Panc1 (cell line): Measurements from ENCODE around the gene PRDM5.

ENCODE experiments used
- CTCF ChIP-seq: fragments of 450-650 bp; IDR thresholded peaks from 2 replicates; pipeline ENCODE4 v1.5.1; 2017; ENCODE audit warnings: mild to moderate bottlenecking
- POLR2AphosphoS5 ChIP-seq: IDR thresholded peaks from 2 replicates; pipeline ENCODE4 v1.6.1; 2012; ENCODE audit warnings: mild to moderate bottlenecking, low read depth, low read length, moderate library complexity
- SIN3A ChIP-seq: IDR thresholded peaks from 2 replicates; pipeline ENCODE4 v1.6.1; 2012; ENCODE audit warnings: low read depth, mild to moderate bottlenecking, low read length, moderate library complexity, borderline replicate concordance; ENCODE audit not compliant: insufficient read depth

DNA sequence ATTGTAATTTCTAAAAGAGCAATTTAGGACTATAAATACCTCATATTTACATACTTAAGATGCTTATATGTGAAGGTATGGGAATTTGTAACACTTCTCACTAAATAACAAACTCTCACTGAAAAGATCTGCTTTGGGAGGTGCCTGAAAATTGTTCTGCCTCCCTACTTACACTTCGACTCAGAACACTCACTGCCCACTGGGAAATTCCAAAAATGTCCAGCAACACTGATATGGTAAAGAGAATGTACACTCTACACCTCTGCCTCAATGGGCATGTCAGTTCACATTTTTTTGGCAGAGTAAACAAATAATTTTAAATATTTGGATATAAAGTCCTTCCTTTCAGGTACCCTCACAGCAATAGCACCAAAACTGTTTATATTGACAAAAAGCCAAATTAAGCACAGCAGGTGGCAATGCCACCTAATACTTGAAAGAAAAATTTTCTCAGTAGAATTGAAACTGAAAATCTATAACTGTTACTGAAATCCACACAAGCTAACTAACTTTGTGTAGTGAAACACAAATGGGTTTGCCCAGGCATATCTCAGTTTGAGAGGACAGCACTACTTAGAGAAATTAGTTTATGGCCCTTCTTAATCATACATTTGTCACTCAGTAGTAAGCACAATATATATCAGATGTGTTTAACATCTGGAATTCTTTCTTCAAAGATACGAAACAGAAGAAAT is 67.1 kb downstream of the PRDM5 start:
- TF ChIP-seq CTCF (no peak), SIN3A (no peak), POLR2AphosphoS5 (no peak)
